ENCODE measurements around the gene GDPGP1. TPM values are rescaled to one million over a fixed set of nuclear protein-coding genes. Genes with fewer than 3 reads are reported as not detected.
A peak's percentile ranks its signal among the peaks of the same experiment; 100 is the strongest.
"Not testable (repeated sequence)": the region's sequence is repeated elsewhere in the genome, so short reads cannot be mapped to it uniquely, and the experiment has no call there.

The GDPGP1 gene
- total RNA-seq, 1 donor from 2014 or later = 13.8 TPM

GRCh38 chr15:90241343-90242192 lies 7.6 kb downstream of the GDPGP1 start:
- intact Hi-C loops (cut with micrococcal nuclease) = no loop called here
- DNase-seq = peak; percentile 68
- ATAC-seq = peak; percentile 81

GRCh38 chr15:90243943-90244639 lies 10.1 kb downstream of the GDPGP1 start:
- DNase-seq = no peak

GRCh38 chr15:90248789-90249202 lies 14.8 kb downstream of the GDPGP1 start:
- intact Hi-C loops (cut with micrococcal nuclease) = no loop called here
- DNase-seq (no peak), ATAC-seq (peak; percentile 80)

More at GRCh38 chr15:90243943-90244639, 10.1 kb downstream of the GDPGP1 start:
- no peak for ATAC-seq
- intact Hi-C loops (cut with micrococcal nuclease) = no loop called here

GRCh38 chr15:90249203-90249863 lies 15.3 kb downstream of the GDPGP1 start, which contains the start of gene TTLL13:
Gene TTLL13 (plus strand): TSS chr15:90249556. CDS start chr15:90250631, 1,075 bp downstream.
- ATAC-seq = peak; percentile 96
- DNase-seq = peak; percentile 98
- intact Hi-C loops (cut with micrococcal nuclease) = no loop called here

- intact Hi-C loops (cut with micrococcal nuclease) = no loop called here
- no peak for ATAC-seq
- no peak for DNase-seq
Measured at GRCh38 chr15:90257776-90258175, 23.8 kb downstream of the GDPGP1 start.

- intact Hi-C loops (cut with micrococcal nuclease) = no loop called here
- ATAC-seq = no peak
- DNase-seq = no peak
Measured at GRCh38 chr15:90259524-90259923, 25.5 kb downstream of the GDPGP1 start.

GRCh38 chr15:90260731-90261130 lies 26.7 kb downstream of the GDPGP1 start:
- ATAC-seq; DNase-seq; intact Hi-C loops (cut with micrococcal nuclease): not testable (repeated sequence)

GRCh38 chr15:90261811-90262210 lies 27.8 kb downstream of the GDPGP1 start:
- intact Hi-C loops (cut with micrococcal nuclease) = no loop called here
- DNase-seq (no peak), ATAC-seq (no peak)

GRCh38 chr15:90262426-90262825 lies 28.4 kb downstream of the GDPGP1 start:
- ATAC-seq (no peak), DNase-seq (no peak)

GRCh38 chr15:90264671-90265070 lies 30.7 kb downstream of the GDPGP1 start:
- peak; percentile 4 for ATAC-seq
- intact Hi-C loops (cut with micrococcal nuclease) = no loop called here
- no peak for DNase-seq

More at GRCh38 chr15:90262426-90262825, 28.4 kb downstream of the GDPGP1 start:
- intact Hi-C loops (cut with micrococcal nuclease) = no loop called here

GRCh38 chr15:90265271-90266060 lies 31.5 kb downstream of the GDPGP1 start, which contains the start of gene NGRN:
Gene NGRN (plus strand): TSS chr15:90265672. CDS start chr15:90265713, 41 bp downstream.
- intact Hi-C loops (cut with micrococcal nuclease) = no loop called here
- ATAC-seq (peak; percentile 97), DNase-seq (peak; percentile 94)

- peak; percentile 40 for ATAC-seq
- intact Hi-C loops (cut with micrococcal nuclease) = no loop called here
- peak; percentile 57 for DNase-seq
Measured at GRCh38 chr15:90266061-90266431, 32.0 kb downstream of the GDPGP1 start.

GRCh38 chr15:90266485-90266884 lies 32.5 kb downstream of the GDPGP1 start:
- intact Hi-C loops (cut with micrococcal nuclease) = no loop called here
- DNase-seq (no peak), ATAC-seq (no peak)

GRCh38 chr15:90268415-90268814 lies 34.4 kb downstream of the GDPGP1 start:
- intact Hi-C loops (cut with micrococcal nuclease) = no loop called here
- no peak for DNase-seq

GRCh38 chr15:90270502-90271150 lies 36.6 kb downstream of the GDPGP1 start:
- no peak for DNase-seq
- intact Hi-C loops (cut with micrococcal nuclease) = no loop called here
- no peak for ATAC-seq

More at GRCh38 chr15:90268415-90268814, 34.4 kb downstream of the GDPGP1 start:
- ATAC-seq = no peak

- intact Hi-C loops (cut with micrococcal nuclease) = no loop called here
- DNase-seq (peak; percentile 42), ATAC-seq (peak; percentile 72)
Measured at GRCh38 chr15:90271459-90272166, 37.6 kb downstream of the GDPGP1 start.

GRCh38 chr15:90278467-90278866 lies 44.5 kb downstream of the GDPGP1 start:
- intact Hi-C loops (cut with micrococcal nuclease); DNase-seq; ATAC-seq: not testable (repeated sequence)

GRCh38 chr15:90280743-90281142 lies 46.7 kb downstream of the GDPGP1 start:
- ATAC-seq; DNase-seq; intact Hi-C loops (cut with micrococcal nuclease): not testable (repeated sequence)
